HPDE6-E6E7 (cell line): Measurements from ENCODE around the gene HLA-DRB1.
"Not testable (repeated sequence)": the region's sequence is repeated elsewhere in the genome, so short reads cannot be mapped to it uniquely, and the experiment has no call there.

Experiments used
- DNase-seq: peaks from one replicate; pipeline ENCODE4 v3.0.0; 2011; ENCODE audit warnings: missing footprints; ENCODE audit errors: extremely low spot score

Gene HLA-DRB1

GRCh38 chr6:32562940-32563339, 26.7 kb downstream of the HLA-DRB1 start:
- DNase-seq, result no peak

GRCh38 chr6:32559747-32560146, 29.9 kb downstream of the HLA-DRB1 start:
- no peak for DNase-seq

- DNase-seq, result no peak
Measured at GRCh38 chr6:32558426-32559057, 31.1 kb downstream of the HLA-DRB1 start.

- no peak for DNase-seq
Measured at GRCh38 chr6:32554116-32554965, 35.3 kb downstream of the HLA-DRB1 start.

GRCh38 chr6:32553037-32553742, 36.5 kb downstream of the HLA-DRB1 start:
- DNase-seq, result no peak

GRCh38 chr6:32551410-32551809, 38.2 kb downstream of the HLA-DRB1 start:
- DNase-seq, result no peak

GRCh38 chr6:32539839-32540238, 49.8 kb downstream of the HLA-DRB1 start:
- no peak for DNase-seq

- not testable (repeated sequence) for DNase-seq
Measured at GRCh38 chr6:32530431-32530793, 59.2 kb downstream of the HLA-DRB1 start.

GRCh38 chr6:32529697-32530430, 59.8 kb downstream of the HLA-DRB1 start, which contains the start of gene HLA-DRB5:
Gene HLA-DRB5, minus strand, starts transcription at chr6:32530287. Its CDS starts 63 bp downstream, at chr6:32530224.
- no peak for DNase-seq
